NCI-H774 (cell line): Measurements from ENCODE around the gene ACTR6.
"Not testable (repeated sequence)": the region's sequence is repeated elsewhere in the genome, so short reads cannot be mapped to it uniquely, and the experiment has no call there.

Source experiments
- DNase-seq: peaks from one replicate; lab custom pipeline; 2025; lab: John Stamatoyannopoulos, UW

The ACTR6 gene

GRCh38 chr12:100200463-100201181 is at the start of gene ACTR6:
Gene ACTR6, plus strand, starts transcription at chr12:100200815. Its CDS starts 37 bp downstream, at chr12:100200852.
- peak; percentile 93 for DNase-seq

GRCh38 chr12:100151769-100152168 is 48.8 kb upstream of the ACTR6 start:
- no peak for DNase-seq

- DNase-seq, result no peak
Measured at GRCh38 chr12:100153131-100153530, 47.5 kb upstream of the ACTR6 start.

- DNase-seq, result peak; percentile 2
Measured at GRCh38 chr12:100154474-100155247, 46.0 kb upstream of the ACTR6 start.

GRCh38 chr12:100156731-100157426 is 43.7 kb upstream of the ACTR6 start:
- no peak for DNase-seq

- no peak for DNase-seq
Measured at GRCh38 chr12:100157427-100157821, 43.2 kb upstream of the ACTR6 start.

- no peak for DNase-seq
Measured at GRCh38 chr12:100158535-100158934, 42.1 kb upstream of the ACTR6 start.

DNA sequence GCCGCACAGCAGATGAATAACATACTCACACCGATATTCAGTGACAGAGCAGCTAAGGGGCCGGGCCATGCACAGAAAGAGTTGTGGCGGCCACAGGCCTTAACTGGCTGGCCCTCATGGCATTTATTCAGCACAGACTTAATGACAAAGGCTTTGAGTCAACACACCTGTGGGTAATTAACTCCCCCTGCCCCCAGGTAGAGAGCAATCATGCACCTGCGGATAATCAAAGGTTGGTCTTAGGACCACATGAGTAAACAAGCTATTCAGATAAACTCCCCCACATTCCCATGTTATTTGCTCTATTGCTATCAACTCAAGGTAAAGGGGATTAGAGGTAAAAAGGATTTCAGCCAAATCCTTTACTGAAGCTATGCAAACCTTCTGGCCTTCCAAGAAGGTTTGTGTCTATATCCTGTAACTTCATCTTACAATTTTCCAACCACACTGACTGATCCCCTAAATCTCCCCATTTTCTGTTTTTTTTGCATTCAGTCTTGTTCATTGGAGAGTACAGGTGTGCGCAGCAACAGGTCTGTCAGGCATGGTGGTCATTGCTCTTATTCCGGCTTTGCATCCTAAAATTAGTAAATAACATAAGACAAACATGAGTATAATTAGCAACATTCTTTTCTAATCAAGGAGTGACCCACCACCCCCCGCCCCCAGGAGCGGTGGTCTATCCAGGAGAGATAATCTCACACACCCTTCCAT is 41.1 kb upstream of the ACTR6 start:
- DNase-seq, result no peak

- peak; percentile 75 for DNase-seq
Measured at GRCh38 chr12:100163416-100164152, 37.0 kb upstream of the ACTR6 start.

- DNase-seq, result no peak
Measured at GRCh38 chr12:100164153-100164704, 36.4 kb upstream of the ACTR6 start.

- DNase-seq, result no peak
Measured at GRCh38 chr12:100165356-100165755, 35.3 kb upstream of the ACTR6 start.

- no peak for DNase-seq
Measured at GRCh38 chr12:100166232-100166631, 34.4 kb upstream of the ACTR6 start.

DNA sequence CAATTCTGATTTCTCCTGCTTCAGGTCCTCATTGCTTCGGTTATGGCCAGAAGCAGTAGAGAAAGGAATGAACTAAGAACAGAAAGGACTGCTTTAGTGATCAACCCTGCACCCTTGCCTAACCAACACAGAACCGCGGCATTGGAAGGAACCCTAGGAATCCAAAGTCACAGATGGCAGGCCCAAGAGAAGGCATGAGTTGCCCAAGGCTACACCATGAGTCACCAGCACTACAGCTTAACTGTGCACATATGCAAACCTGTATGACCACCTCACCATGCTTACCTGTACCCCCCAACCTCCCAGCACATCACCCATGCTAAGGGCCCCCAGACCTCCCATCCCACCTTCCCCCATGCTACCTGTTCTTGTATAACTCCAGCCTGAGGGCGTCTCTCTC is 32.1 kb upstream of the ACTR6 start:
- no peak for DNase-seq

GRCh38 chr12:100169345-100169744 is 31.3 kb upstream of the ACTR6 start:
- DNase-seq, result peak; percentile 56

DNA sequence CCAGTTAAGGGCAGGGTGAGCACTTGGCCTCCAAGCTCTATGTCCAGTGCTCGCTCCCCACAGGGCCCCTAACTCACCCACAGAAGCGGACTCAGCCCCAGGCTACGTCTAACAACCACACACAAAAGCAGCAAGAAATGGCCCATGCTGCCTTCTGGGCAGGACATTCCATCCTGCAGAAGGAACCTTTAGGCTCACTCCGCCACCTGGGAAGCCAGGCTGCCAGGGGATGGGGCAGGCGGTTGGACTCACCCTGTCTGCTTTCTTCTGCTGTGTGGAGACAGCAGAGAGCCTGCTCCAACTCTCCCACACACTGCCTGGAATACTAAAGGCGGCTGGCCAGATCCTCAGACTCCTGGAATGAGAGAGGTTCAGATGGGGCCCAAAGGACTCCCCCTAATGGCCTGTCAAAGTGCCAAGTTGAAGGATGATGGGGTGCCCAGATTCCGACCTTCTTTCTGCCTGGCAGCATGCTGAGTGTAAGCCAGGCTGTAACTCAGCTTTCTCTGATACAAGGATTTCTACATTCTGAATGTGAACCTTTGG is 30.2 kb upstream of the ACTR6 start:
- no peak for DNase-seq

- no peak for DNase-seq
Measured at GRCh38 chr12:100171248-100171647, 29.4 kb upstream of the ACTR6 start.

- no peak for DNase-seq
Measured at GRCh38 chr12:100173111-100173510, 27.5 kb upstream of the ACTR6 start.

GRCh38 chr12:100174495-100174894 is 26.1 kb upstream of the ACTR6 start:
- DNase-seq, result no peak

DNA sequence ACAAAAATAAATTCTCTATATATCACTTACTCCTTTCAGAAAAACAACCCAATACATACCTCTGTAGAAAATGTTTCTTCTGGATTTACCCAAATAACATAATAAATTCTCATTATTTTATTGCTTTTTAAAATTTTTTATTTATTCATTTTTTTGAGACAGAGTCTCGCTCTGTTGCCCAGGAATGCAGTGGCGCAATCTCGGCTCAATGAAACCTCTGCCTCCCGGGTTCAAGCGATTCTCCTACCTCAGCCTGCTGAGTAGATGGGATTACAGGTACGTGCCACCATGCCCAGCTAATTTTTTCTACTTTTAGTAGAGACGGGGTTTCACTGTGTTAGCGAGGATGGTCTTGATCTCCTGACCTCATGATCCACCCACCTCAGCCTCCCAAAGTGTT is 24.1 kb upstream of the ACTR6 start:
- DNase-seq, result not testable (repeated sequence)

- DNase-seq, result no peak
Measured at GRCh38 chr12:100179252-100179651, 21.4 kb upstream of the ACTR6 start.
